ENCODE measurements around the gene EIF3K.

The EIF3K gene

DNA sequence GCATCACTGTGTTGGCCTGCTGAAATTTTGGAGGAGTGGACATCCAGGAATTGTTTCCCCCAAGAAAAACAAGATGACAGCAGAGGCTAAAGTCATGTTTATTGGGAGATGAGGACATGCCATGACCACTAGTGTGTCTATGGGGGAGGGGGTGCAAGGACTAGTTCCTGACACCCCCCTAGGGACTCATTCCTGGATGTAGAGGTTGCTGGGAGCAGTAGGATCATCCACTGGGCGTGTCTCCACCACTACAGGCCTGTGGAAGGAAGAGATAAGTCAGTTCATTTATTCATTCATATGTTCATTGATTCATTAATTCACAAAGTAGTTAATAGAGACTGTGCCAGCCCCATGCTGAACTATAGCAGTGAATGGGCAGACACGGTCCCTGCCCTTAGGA, 31.4 kb upstream of the EIF3K start:
- Histone ChIP-seq H2AFZ (ENCODE audit: insufficient read depth, low read length, poor library complexity) (no peak overlapping the region), H3K9me3 (ENCODE audit: insufficient read depth, low read depth, low read length) (no peaks in the 10 kb centered on the region)
- WGBS (ENCODE audit: extremely low coverage, insufficient coverage, insufficient read length) = no CpG with 5 or more reads among the region's 2 CpGs

DNA sequence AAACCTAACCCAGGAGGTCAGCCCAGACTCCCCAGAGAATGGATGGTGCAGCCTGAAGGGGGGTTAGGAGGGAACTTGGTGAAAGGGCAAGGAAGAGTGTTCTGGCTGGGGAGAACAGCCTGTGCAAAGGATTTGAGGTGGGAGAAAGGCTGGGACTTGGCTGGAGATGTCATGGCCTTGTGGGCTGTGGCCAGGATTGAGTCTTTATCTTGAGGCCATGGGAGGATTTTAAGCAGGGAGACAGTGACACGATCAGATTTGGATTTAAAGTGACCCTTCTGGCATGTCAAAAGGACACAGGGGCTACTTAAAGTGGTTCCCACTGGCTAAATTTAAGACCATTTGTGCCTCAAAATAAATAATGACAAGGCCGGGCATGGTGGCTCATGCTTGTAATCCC, 30.9 kb upstream of the EIF3K start:
- Histone ChIP-seq H4K91ac (ENCODE audit: low read depth, low read length) (no peak overlapping the region), H3K4me3 (ENCODE audit: low read depth, low read length) (no peak overlapping the region), H3K4me2 (ENCODE audit: low read length) (no peak overlapping the region), H4K12ac (ENCODE audit: low read depth, low read length) (no peak overlapping the region), H4K8ac (ENCODE audit: low read depth, low read length) (no peak overlapping the region), H3K79me2 (ENCODE audit: control insufficient read depth, insufficient read depth, low read length, poor library complexity) (no peaks in the 10 kb centered on the region), H2AK5ac (ENCODE audit: low read length) (no peak overlapping the region), H3K23ac (ENCODE audit: low read length) (no peak overlapping the region), H3K79me1 (ENCODE audit: low read length) (no peaks in the 10 kb centered on the region), H3K9ac (ENCODE audit: low read length) (no peak overlapping the region), H3K9me3 (ENCODE audit: insufficient read depth, low read depth, low read length) (no peaks in the 10 kb centered on the region), H3K14ac (ENCODE audit: low read length) (no peak overlapping the region), H2BK5ac (ENCODE audit: low read depth, low read length, poor library complexity) (no peak overlapping the region), H2BK120ac (ENCODE audit: insufficient read depth, low read length, poor library complexity) (no peak overlapping the region), H3K27ac (ENCODE audit: low read depth, low read length) (no peak overlapping the region), H3K27me3 (ENCODE audit: insufficient read depth, low read length) (no peaks in the 10 kb centered on the region), H3K36me3 (ENCODE audit: control insufficient read depth in 1 of 2, insufficient read depth in 2 of 2, low read length in 2 of 2) (no peaks in the 10 kb centered on the region), H3K4me1 (ENCODE audit: control insufficient read depth in 1 of 2, insufficient read depth in 2 of 2, low read length in 2 of 2) (no peaks in the 10 kb centered on the region), H3K18ac (ENCODE audit: low read length) (no peak overlapping the region), H2AFZ (ENCODE audit: insufficient read depth, low read length, poor library complexity) (no peak overlapping the region), H3K4ac (ENCODE audit: low read depth, low read length) (no peak overlapping the region), H2BK12ac (ENCODE audit: low read length) (no peak overlapping the region)
- DNase-seq = no peak
- WGBS (ENCODE audit: extremely low coverage, insufficient coverage, insufficient read length) = no CpG with 5 or more reads among the region's 2 CpGs

More for the DNA sequence above, 31.4 kb upstream of the EIF3K start:
- Histone ChIP-seq H3K4me2 (ENCODE audit: low read length) (no peak overlapping the region), H3K9ac (ENCODE audit: low read length) (no peak overlapping the region), H3K4me3 (ENCODE audit: low read depth, low read length) (no peak overlapping the region), H3K4me1 (ENCODE audit: control insufficient read depth in 1 of 2, insufficient read depth in 2 of 2, low read length in 2 of 2) (no peaks in the 10 kb centered on the region), H3K14ac (ENCODE audit: low read length) (no peak overlapping the region), H3K18ac (ENCODE audit: low read length) (no peak overlapping the region), H3K36me3 (ENCODE audit: control insufficient read depth in 1 of 2, insufficient read depth in 2 of 2, low read length in 2 of 2) (no peaks in the 10 kb centered on the region), H2BK5ac (ENCODE audit: low read depth, low read length, poor library complexity) (no peak overlapping the region), H4K91ac (ENCODE audit: low read depth, low read length) (no peak overlapping the region), H4K12ac (ENCODE audit: low read depth, low read length) (no peak overlapping the region), H2AK5ac (ENCODE audit: low read length) (no peak overlapping the region), H3K23ac (ENCODE audit: low read length) (no peak overlapping the region), H4K8ac (ENCODE audit: low read depth, low read length) (no peak overlapping the region), H3K79me1 (ENCODE audit: low read length) (no peaks in the 10 kb centered on the region), H3K27ac (ENCODE audit: low read depth, low read length) (no peak overlapping the region), H3K4ac (ENCODE audit: low read depth, low read length) (no peak overlapping the region), H3K27me3 (ENCODE audit: insufficient read depth, low read length) (no peaks in the 10 kb centered on the region), H2BK120ac (ENCODE audit: insufficient read depth, low read length, poor library complexity) (no peak overlapping the region), H3K79me2 (ENCODE audit: control insufficient read depth, insufficient read depth, low read length, poor library complexity) (no peaks in the 10 kb centered on the region), H2BK12ac (ENCODE audit: low read length) (no peak overlapping the region)
- no peak for DNase-seq

DNA sequence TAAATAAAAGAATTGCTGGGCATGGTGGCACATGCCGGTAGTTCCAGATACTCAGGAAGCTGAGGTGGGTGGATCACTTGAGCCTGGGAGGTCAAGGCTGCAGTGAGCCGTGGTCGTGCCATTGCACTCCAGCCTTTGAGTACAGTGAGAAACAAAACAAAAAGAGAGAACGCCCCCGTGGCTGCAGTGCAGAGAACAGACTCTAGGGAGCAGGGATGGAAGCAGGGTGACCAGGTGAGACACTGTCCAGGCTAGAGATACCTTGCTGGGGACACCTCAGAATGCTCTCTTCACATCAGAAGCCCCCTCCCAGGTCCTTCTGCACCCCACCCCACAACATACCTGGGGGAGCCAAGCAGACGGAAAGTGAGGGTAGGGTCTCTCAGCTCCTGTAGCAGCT, 26.0 kb upstream of the EIF3K start:
- DNase-seq = peak in 1 of 2 donors; percentile 9

DNA sequence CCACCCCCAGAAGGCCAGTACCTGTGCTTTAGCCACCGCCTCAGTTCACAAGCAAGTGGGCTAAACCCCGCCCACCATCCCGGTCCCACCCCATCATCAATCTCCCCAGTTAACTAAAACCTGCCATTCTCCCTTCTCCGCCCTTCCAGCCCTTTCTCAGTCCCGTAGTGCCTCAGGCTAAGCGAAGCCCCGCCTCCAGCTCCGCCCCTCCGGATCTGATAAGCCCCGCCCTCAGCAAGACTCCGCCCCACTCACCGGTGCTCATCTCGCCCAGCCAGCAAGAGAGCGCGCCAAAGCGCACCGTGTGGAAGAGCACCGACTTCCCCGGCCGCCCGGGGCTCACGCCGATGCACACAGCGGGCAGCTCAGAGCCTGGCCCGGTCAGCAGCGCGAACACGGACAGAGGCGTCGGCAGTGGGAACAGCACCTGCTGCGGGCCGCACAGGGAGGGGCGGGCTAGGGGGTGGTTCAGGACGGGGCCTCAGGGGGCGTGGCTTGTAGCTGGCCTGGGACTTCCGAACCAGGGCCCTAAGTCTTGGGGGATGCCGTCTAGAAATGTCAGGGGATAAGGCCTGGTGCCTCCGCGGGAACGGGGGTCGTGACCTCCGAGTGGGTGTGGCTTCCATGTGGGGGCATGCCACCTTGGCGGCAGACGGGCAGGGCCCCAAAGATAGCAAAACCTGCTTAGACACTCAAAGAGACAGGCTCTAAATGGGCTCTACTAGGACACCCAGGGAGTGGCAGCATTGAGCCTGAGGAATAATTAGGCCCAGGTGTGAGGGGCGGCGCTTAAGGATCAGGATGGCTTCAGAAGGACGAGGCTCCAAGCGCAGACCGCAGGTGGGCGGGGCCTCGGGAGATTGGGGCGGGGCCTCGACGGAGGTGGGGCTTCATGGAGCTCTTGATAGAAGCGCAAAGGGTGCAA, 22.7 kb upstream of the EIF3K start:
- H2BK12ac ChIP-seq (ENCODE audit: low read length) = no peak overlapping the region
- peaks cover 4 to 7% of the 10 kb centered on the region in 2 experiments for H3K4me1 ChIP-seq (ENCODE audit: control insufficient read depth in 1 of 2, insufficient read depth in 2 of 2, low read length in 2 of 2)
- no peak overlapping the region for H3K9ac ChIP-seq (ENCODE audit: low read length)
- no peak overlapping the region for H3K18ac ChIP-seq (ENCODE audit: low read length)
- H3K23ac ChIP-seq (ENCODE audit: low read length) = no peak overlapping the region
- no CpG with 5 or more reads among the region's 55 CpGs for WGBS (ENCODE audit: extremely low coverage, insufficient coverage, insufficient read length)
- no peak overlapping the region for H3K4me3 ChIP-seq (ENCODE audit: low read depth, low read length)
- H3K4ac ChIP-seq (ENCODE audit: low read depth, low read length) = no peak overlapping the region
- no peak overlapping the region for H2AK5ac ChIP-seq (ENCODE audit: low read length)
- no peak overlapping the region for H2BK120ac ChIP-seq (ENCODE audit: insufficient read depth, low read length, poor library complexity)
- H3K14ac ChIP-seq (ENCODE audit: low read length) = no peak overlapping the region
- H3K79me1 ChIP-seq (ENCODE audit: low read length) = no peaks in the 10 kb centered on the region
- H3K9me3 ChIP-seq (ENCODE audit: insufficient read depth, low read depth, low read length) = peaks cover 3% of the 10 kb centered on the region
- no peak overlapping the region for H4K12ac ChIP-seq (ENCODE audit: low read depth, low read length)
- no peak overlapping the region for H3K27ac ChIP-seq (ENCODE audit: low read depth, low read length)
- peak overlapping the region; percentile 48 for H3K4me2 ChIP-seq (ENCODE audit: low read length)
- no peaks in the 10 kb centered on the region for H3K27me3 ChIP-seq (ENCODE audit: insufficient read depth, low read length)
- no peak overlapping the region for H4K91ac ChIP-seq (ENCODE audit: low read depth, low read length)
- peak; percentile 4 to 32 for DNase-seq
- no peak overlapping the region for H4K8ac ChIP-seq (ENCODE audit: low read depth, low read length)
- no peaks in the 10 kb centered on the region for H3K36me3 ChIP-seq (ENCODE audit: control insufficient read depth in 1 of 2, insufficient read depth in 2 of 2, low read length in 2 of 2)
- H2AFZ ChIP-seq (ENCODE audit: insufficient read depth, low read length, poor library complexity) = no peak overlapping the region
- no peak overlapping the region for H2BK5ac ChIP-seq (ENCODE audit: low read depth, low read length, poor library complexity)
- no peaks in the 10 kb centered on the region for H3K79me2 ChIP-seq (ENCODE audit: control insufficient read depth, insufficient read depth, low read length, poor library complexity)

More for the DNA sequence above, 26.0 kb upstream of the EIF3K start:
- no peak overlapping the region for H3K4me3 ChIP-seq (ENCODE audit: low read depth, low read length)
- no peaks in the 10 kb centered on the region for H3K27me3 ChIP-seq (ENCODE audit: insufficient read depth, low read length)
- H3K36me3 ChIP-seq (ENCODE audit: control insufficient read depth in 1 of 2, insufficient read depth in 2 of 2, low read length in 2 of 2) = no peaks in the 10 kb centered on the region
- H2BK12ac ChIP-seq (ENCODE audit: low read length) = no peak overlapping the region
- no peak overlapping the region for H3K4me2 ChIP-seq (ENCODE audit: low read length)
- no peak overlapping the region for H4K8ac ChIP-seq (ENCODE audit: low read depth, low read length)
- H3K27ac ChIP-seq (ENCODE audit: low read depth, low read length) = no peak overlapping the region
- H3K79me2 ChIP-seq (ENCODE audit: control insufficient read depth, insufficient read depth, low read length, poor library complexity) = no peaks in the 10 kb centered on the region
- no peak overlapping the region for H2AFZ ChIP-seq (ENCODE audit: insufficient read depth, low read length, poor library complexity)
- H3K14ac ChIP-seq (ENCODE audit: low read length) = no peak overlapping the region
- no peak overlapping the region for H3K23ac ChIP-seq (ENCODE audit: low read length)
- no peak overlapping the region for H2AK5ac ChIP-seq (ENCODE audit: low read length)
- no CpG with 5 or more reads among the region's 6 CpGs for WGBS (ENCODE audit: extremely low coverage, insufficient coverage, insufficient read length)
- no peak overlapping the region for H3K18ac ChIP-seq (ENCODE audit: low read length)
- H3K79me1 ChIP-seq (ENCODE audit: low read length) = no peaks in the 10 kb centered on the region
- no peak overlapping the region for H3K9ac ChIP-seq (ENCODE audit: low read length)
- no peaks in the 10 kb centered on the region for H3K9me3 ChIP-seq (ENCODE audit: insufficient read depth, low read depth, low read length)
- no peak overlapping the region for H4K12ac ChIP-seq (ENCODE audit: low read depth, low read length)
- H2BK120ac ChIP-seq (ENCODE audit: insufficient read depth, low read length, poor library complexity) = no peak overlapping the region
- no peak overlapping the region for H4K91ac ChIP-seq (ENCODE audit: low read depth, low read length)
- H2BK5ac ChIP-seq (ENCODE audit: low read depth, low read length, poor library complexity) = no peak overlapping the region
- H3K4ac ChIP-seq (ENCODE audit: low read depth, low read length) = no peak overlapping the region
- peaks cover 4 to 7% of the 10 kb centered on the region in 2 experiments for H3K4me1 ChIP-seq (ENCODE audit: control insufficient read depth in 1 of 2, insufficient read depth in 2 of 2, low read length in 2 of 2)

Measured in trophoblast cell (in vitro differentiated cells and primary cell).